Measurements from ENCODE around the gene CYLC1. TPM values are rescaled to one million over a fixed set of nuclear protein-coding genes. Genes with fewer than 3 reads are reported as not detected.

The CYLC1 gene
- total and polyA plus RNA-seq, 2 experiments from 2014 or later = not detected

- no peak for TF ChIP-seq CTCF (IDR thresholded peaks at IDR 0.05; ENCODE audit: low read depth, low read length)
- no peaks in the 10 kb centered on the region for H3K27me3 ChIP-seq
- no peaks in the 10 kb centered on the region for H3K36me3 ChIP-seq
- no peak overlapping the region for H3K4me3 ChIP-seq
- no peaks in the 10 kb centered on the region for H3K4me1 ChIP-seq (ENCODE audit: low read depth)
- no peak overlapping the region for H3K27ac ChIP-seq
- no peak for DNase-seq (ENCODE audit: low read depth in 1 of 2, low spot score in 1 of 2)
- no peaks in the 10 kb centered on the region for H3K9me3 ChIP-seq (ENCODE audit: low read depth)
These were observed 27.6 kb downstream of the CYLC1 start for GRCh38 chrX:83888585-83888984.

- no peaks in the 10 kb centered on the region for H3K36me3 ChIP-seq
These were observed 31.5 kb downstream of the CYLC1 start for GRCh38 chrX:83892433-83892832.

GRCh38 chrX:83906921-83907320, 46.0 kb downstream of the CYLC1 start:
- DNase-seq (ENCODE audit: low read depth in 1 of 2, low spot score in 1 of 2) = no peak
- Histone ChIP-seq H3K27me3 (no peaks in the 10 kb centered on the region), H3K4me3 (no peak overlapping the region), H3K27ac (no peak overlapping the region), H3K36me3 (no peaks in the 10 kb centered on the region), H3K4me1 (ENCODE audit: low read depth) (no peaks in the 10 kb centered on the region), H3K9me3 (ENCODE audit: low read depth) (no peaks in the 10 kb centered on the region)
- no peak for TF ChIP-seq CTCF (IDR thresholded peaks at IDR 0.05; ENCODE audit: low read depth, low read length)

More at GRCh38 chrX:83892433-83892832, 31.5 kb downstream of the CYLC1 start:
- no peaks in the 10 kb centered on the region for H3K27me3 ChIP-seq
- H3K9me3 ChIP-seq (ENCODE audit: low read depth) = no peaks in the 10 kb centered on the region
- no peaks in the 10 kb centered on the region for H3K4me1 ChIP-seq (ENCODE audit: low read depth)
- H3K4me3 ChIP-seq = no peak overlapping the region
- no peak overlapping the region for H3K27ac ChIP-seq
- TF ChIP-seq CTCF (IDR thresholded peaks at IDR 0.05; ENCODE audit: low read depth, low read length) = no peak
- no peak for DNase-seq (ENCODE audit: low read depth in 1 of 2, low spot score in 1 of 2)

- H3K9me3 ChIP-seq (ENCODE audit: low read depth) = no peaks in the 10 kb centered on the region
- H3K4me1 ChIP-seq (ENCODE audit: low read depth) = no peaks in the 10 kb centered on the region
- H3K36me3 ChIP-seq = no peaks in the 10 kb centered on the region
- H3K27ac ChIP-seq = no peak overlapping the region
- H3K4me3 ChIP-seq = no peak overlapping the region
- TF ChIP-seq CTCF (IDR thresholded peaks at IDR 0.05; ENCODE audit: low read depth, low read length) = no peak
- peak in 1 of 2 donors; percentile 28 for DNase-seq (ENCODE audit: low read depth in 1 of 2, low spot score in 1 of 2)
- no peaks in the 10 kb centered on the region for H3K27me3 ChIP-seq
These were observed 55.6 kb downstream of the CYLC1 start for GRCh38 chrX:83916525-83916924.

GRCh38 chrX:83934220-83934619, 73.3 kb downstream of the CYLC1 start:
- no peak for TF ChIP-seq CTCF (IDR thresholded peaks at IDR 0.05; ENCODE audit: low read depth, low read length)
- no peaks in the 10 kb centered on the region for H3K36me3 ChIP-seq

More at GRCh38 chrX:83934220-83934619, 73.3 kb downstream of the CYLC1 start:
- peak in 1 of 2 donors; percentile 0 for DNase-seq (ENCODE audit: low read depth in 1 of 2, low spot score in 1 of 2)
- H3K4me3 ChIP-seq = no peak overlapping the region
- H3K9me3 ChIP-seq (ENCODE audit: low read depth) = no peaks in the 10 kb centered on the region
- H3K4me1 ChIP-seq (ENCODE audit: low read depth) = no peaks in the 10 kb centered on the region
- H3K27ac ChIP-seq = no peak overlapping the region
- no peaks in the 10 kb centered on the region for H3K27me3 ChIP-seq
